Measurements from ENCODE around the gene FAM3A. TPM values are rescaled to one million over a fixed set of nuclear protein-coding genes. Genes with fewer than 3 reads are reported as not detected.
"Not testable (repeated sequence)": the region's sequence is repeated elsewhere in the genome, so short reads cannot be mapped to it uniquely, and the experiment has no call there.

Gene FAM3A
- 20.2 and 22.9 TPM in 2 replicates for total RNA-seq (2014; rRNA removed; shearing (Covaris generic))
- polyA plus RNA-seq (2015; cell fraction: cytosol; rRNA removed): 24.9 and 27.5 TPM in 2 replicates
- 38.1 and 41.4 TPM in 2 replicates for polyA plus RNA-seq (2015; cell fraction: nucleus; rRNA removed)

GRCh38 chrX:154515966-154516655 is at the start of gene FAM3A:
Gene FAM3A, minus strand, starts transcription at chrX:154516232. Its CDS starts 460 bp downstream, at chrX:154515772.
- DNase-seq (ENCODE audit: low read depth): peak; percentile 78

- not testable (repeated sequence) for DNase-seq (ENCODE audit: low read depth)
Observed at GRCh38 chrX:154562295-154562694, 46.3 kb upstream of the FAM3A start.

- not testable (repeated sequence) for DNase-seq (ENCODE audit: low read depth)
Observed at GRCh38 chrX:154560326-154560725, 44.3 kb upstream of the FAM3A start.

DNA sequence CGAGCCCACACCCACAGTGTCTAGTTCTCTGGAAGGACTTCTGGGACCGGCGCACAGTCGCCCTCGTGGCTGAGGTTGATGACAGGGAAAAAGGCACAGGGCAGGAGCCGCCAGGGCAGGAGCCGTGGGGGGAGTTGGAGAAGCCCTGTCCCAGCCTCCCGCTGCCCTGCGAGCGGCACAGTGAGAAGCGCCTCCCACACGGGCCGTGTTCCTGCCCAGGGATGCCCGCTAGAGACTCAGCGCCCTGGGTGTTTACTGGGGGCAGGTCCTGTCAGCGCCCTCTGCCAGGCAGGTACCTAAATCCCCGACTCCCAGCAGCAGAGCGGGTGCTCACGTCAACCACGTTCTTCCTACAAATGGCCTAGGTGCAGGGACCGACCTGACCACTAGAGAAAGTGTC is 42.9 kb upstream of the FAM3A start:
- not testable (repeated sequence) for DNase-seq (ENCODE audit: low read depth)

- not testable (repeated sequence) for DNase-seq (ENCODE audit: low read depth)
Observed at GRCh38 chrX:154558060-154558690, 42.1 kb upstream of the FAM3A start.

- not testable (repeated sequence) for DNase-seq (ENCODE audit: low read depth)
Observed at GRCh38 chrX:154552112-154552806, 36.2 kb upstream of the FAM3A start.

GRCh38 chrX:154549766-154550165 is 33.7 kb upstream of the FAM3A start:
- DNase-seq (ENCODE audit: low read depth): no peak

DNA sequence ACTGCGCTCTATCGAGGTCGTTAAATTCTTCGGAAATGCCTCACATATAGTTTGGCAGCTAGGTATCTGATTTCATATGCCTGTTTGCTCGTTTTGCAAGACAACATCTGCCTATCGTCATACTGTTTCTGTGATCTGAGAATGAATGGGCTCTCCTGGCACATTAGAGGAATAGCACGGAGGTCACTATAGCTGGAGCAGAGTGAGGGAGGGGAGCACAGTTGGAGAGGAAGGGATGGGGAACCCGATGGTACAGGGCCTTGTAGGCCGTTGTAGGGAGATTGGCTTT is 31.9 kb upstream of the FAM3A start:
- DNase-seq (ENCODE audit: low read depth): no peak

- DNase-seq (ENCODE audit: low read depth): peak; percentile 87
Observed at GRCh38 chrX:154547245-154548027, 31.4 kb upstream of the FAM3A start, which contains the start of gene IKBKG. Gene IKBKG, plus strand, starts transcription at chrX:154547620. Its CDS starts 4,383 bp downstream, at chrX:154552003.

DNA sequence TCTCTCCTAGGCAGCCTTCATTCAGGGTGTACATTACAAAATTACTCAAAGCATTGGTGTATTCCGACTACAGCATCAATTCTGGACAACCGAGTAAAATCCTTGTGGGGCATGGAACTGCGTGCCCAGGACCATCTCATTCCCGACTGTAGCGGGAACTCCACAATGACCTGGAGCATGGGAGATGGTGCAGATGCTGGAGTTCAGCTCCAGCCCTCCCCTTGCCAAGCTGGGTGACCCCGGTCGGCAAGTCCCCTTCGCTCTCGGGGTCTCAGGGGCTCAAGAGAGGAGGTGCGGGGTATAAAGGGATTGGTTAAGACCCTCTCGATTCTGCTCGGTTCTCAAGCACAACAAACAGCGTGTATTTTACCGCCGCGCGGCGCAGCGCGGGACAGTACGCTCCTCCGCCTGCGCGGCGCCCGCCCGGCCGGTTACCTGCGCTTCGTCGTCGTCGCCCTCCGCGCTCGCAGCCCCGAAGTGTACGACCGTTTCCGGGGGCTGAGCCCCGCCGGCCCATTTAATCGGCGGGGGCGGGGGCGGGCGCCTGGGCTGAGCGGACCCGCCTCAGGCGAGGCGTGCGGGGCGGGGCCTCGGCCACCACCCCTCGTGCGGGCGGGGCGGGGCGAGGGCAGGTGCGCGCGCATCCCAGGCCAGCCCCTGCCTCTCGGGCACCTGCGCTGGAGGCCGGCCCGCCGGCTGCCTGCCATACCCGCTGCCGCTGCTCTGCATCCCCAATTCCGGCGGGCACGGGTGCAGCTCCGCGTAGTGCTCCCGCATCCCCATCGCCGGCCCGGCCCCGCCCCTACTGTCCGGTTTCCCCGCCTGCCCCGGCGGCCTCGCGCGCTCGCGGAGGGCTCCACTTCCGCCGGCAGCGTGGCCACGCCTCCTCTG is 30.6 kb upstream of the FAM3A start, which contains the start of gene G6PD:
G6PD (minus strand) TSS at position 493 of the 891 bp plus-strand sequence. CDS start 691 bp downstream, outside the sequence.
- no peak for DNase-seq (ENCODE audit: low read depth)

DNA sequence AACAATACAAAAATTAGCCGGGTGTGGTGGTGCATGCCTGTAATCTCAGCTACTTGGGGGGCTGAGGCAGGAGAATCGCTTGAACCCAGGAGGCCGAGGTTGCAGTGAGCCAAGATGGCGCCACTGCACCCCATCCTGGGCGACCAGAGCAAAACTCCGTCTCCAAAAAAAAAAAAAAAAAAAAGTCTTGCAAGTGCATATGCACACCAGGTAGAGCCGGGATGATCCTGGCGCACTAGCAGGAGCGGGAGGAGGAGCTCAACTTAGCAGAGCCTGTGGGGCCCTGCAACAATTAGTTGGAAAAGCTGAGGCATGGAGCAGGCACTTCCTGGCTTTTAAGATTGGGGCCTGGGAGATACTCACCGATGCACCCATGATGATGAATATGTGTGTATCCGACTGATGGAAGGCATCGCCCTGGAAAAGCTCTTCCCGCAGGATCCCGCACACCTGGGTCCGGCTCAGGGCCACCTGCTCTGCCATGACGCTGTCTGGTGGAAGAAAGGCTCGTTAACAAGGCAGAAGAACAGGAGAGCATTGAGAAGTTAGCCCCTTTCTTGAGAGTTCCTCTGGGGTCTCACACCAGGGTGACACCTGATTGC is 29.7 kb upstream of the FAM3A start:
- no peak for DNase-seq (ENCODE audit: low read depth)

- no peak for DNase-seq (ENCODE audit: low read depth)
Observed at GRCh38 chrX:154542723-154543424, 26.8 kb upstream of the FAM3A start.

DNA sequence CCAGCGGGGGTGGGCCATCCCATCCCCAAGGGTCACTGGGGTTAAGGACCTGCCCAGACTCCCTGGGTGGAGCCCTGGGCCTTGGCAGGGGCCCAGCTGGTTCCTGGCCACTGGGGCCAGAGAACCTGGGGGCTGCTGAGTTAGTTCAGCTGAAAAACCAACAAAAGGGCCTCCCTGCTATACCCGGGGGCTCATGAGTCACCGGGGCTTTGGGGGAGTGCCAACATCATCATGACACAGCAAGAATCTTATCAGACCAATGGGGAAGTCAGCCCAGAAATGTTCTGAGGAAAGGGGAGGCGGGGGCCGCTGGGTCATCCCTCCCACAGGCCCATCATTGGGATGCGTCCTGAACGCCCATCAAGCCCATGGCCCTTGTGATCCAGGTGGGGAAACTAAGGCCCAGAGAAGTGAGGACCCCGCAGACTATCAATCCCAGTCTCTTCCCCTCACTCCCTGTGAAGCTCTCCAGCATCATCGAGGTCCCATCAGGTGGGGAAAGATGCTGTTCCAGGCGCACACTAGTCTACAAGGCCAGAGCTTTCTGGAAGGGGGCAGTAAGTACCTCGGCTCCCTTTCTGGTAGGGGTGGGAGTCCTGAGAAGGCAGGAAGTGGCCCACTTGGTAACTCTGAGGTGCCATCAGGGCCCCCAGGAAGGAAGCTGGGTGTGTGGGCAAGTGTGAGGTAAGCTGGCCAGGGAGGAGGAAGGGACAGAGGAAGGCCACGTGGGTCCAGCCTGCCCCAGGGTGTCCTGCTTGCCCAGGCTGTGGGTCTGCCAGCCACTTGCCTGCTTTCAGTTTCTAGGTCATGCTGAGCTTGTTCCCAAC is 26.1 kb upstream of the FAM3A start:
- DNase-seq (ENCODE audit: low read depth): peak; percentile 91

DNA sequence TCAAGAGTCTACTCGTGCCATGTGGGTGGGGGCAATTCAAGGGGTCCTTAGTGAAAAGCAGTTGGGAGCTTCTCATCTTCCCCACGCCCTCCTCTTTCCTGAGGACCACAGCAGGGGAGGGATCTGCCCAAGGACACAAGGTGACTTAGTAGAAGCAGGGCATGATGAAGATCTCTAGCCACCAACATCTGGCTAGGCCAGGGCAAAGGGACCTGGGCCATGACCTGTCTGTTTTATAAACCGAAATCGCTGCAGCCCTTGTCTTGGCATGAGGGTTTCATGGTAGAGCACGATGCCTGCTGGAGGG is 25.5 kb upstream of the FAM3A start:
- no peak for DNase-seq (ENCODE audit: low read depth)

DNA sequence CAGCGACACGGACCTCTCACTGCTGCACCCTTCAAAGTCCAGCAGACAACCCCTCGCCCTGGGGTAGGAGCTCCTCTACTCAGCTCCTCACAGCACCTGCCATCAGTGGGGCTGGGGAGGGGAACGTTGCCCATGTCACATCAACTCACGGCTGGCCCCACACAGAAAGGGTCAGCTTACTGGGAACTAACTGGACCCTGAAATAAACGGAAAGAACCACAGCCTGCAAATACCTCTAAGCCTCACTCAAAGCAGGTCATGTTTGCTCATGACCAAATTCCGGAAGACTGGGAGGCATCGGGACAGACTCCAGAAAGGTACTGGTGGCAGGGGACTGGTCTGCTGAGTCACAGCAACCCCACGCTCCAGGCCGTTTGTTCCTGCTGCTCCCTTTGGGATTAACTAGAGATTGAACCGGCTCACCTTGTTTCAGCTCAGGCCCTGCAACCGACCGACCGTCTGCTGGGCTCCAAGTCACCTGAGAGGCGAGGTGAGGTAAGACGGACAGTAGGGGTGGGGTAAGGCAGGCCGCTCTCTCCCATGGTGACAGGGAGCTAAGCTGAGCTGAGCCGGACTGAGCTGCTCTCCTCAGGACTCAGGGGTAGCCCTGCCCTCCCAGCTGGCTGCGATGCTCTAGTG is 25.0 kb upstream of the FAM3A start:
- no peak for DNase-seq (ENCODE audit: low read depth)

DNA sequence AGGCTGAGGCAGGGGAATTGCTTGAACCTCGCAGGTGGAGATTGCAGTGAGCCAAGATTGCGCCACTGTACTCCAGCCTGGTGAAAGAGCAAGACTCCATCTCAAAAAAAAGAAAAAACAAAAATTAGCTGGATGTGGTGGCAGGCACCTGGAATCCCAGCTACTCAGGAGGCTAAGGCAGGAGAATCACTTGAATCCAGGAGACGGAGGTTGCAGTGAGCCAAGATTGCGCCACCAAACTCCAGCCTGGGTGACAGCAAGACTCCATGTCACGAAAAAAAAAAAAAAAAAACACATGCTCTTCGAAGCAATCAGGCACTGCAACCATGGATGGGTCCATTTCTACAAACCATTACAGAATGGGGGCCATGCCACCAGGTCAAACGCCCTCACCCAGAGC is 24.3 kb upstream of the FAM3A start:
- not testable (repeated sequence) for DNase-seq (ENCODE audit: low read depth)

GRCh38 chrX:154539077-154539476 is 23.0 kb upstream of the FAM3A start:
- DNase-seq (ENCODE audit: low read depth): no peak

DNA sequence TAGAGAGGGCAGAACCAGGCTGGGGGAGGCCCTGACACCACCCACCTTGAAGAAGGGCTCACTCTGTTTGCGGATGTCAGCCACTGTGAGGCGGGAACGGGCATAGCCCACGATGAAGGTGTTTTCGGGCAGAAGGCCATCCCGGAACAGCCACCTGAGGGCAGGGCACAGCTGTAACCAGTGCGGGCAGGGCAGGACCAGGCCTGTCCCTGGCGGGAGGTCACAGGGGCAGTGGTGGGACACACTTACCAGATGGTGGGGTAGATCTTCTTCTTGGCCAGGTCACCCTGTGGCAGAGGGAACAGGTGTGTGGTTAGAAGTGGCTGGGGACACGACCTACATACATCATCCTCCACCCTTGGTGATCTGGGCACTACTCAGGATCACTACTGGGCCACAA is 19.9 kb upstream of the FAM3A start:
- DNase-seq (ENCODE audit: low read depth): no peak
